ENCODE measurements around the gene PLPPR3. TPM values are rescaled to one million over a fixed set of nuclear protein-coding genes. Genes with fewer than 3 reads are reported as not detected.
A peak's percentile ranks its signal among the peaks of the same experiment; 100 is the strongest.

Gene PLPPR3
- total and polyA plus RNA-seq, 9 of the 15 experiments (the other 6 are each of a cell fraction or from before 2014, with no cell fraction given), result 0.01 to 48.2 (median 8.6) TPM

GRCh38 chr19:796692-797527 lies 24.8 kb downstream of the PLPPR3 start, which contains the start of gene PTBP1 (continued):
- TF ChIP-seq MGA (IDR thresholded peaks at IDR 0.05) (peak; percentile 75), COPS2 (conservative IDR thresholded peaks at IDR 0.05) (no peak), SIN3B (IDR thresholded peaks at IDR 0.05; ENCODE audit: low read depth) (0 out of 2 replicates have a peak, but pooled peaks have one; percentile 38), MED1 (CRISPR knock-in tag; IDR thresholded peaks at IDR 0.05; ENCODE audit: borderline replicate concordance) (no peak), POLR3A (IDR thresholded peaks at IDR 0.05; ENCODE audit: borderline replicate concordance, extremely low read depth, insufficient read depth, insufficient read length) (no peak), EP300 (IDR thresholded peaks at IDR 0.05; ENCODE audit: low read length) (peak; percentile 43), TSC22D4 (tag; IDR thresholded peaks at IDR 0.05) (no peak), L3MBTL2 (IDR thresholded peaks at IDR 0.05) (peak; percentile 91), YBX1 (IDR thresholded peaks at IDR 0.05) (no peak), MBD1 (CRISPR knock-in tag; IDR thresholded peaks at IDR 0.05) (no peak), MCM7 (IDR thresholded peaks at IDR 0.05) (no peak), SMAD3 (CRISPR knock-in tag; conservative IDR thresholded peaks at IDR 0.05) (0 out of 2 replicates have a peak, but pooled peaks have one; percentile 32)

Measured in K562 (cell line).